Measurements from ENCODE around the gene CENPM. TPM values are rescaled to one million over a fixed set of nuclear protein-coding genes. Genes with fewer than 3 reads are reported as not detected.

Gene CENPM
- polyA plus RNA-seq, 1 of the 3 experiments (the other 2 are of a cell fraction), result 15.6 TPM

DNA sequence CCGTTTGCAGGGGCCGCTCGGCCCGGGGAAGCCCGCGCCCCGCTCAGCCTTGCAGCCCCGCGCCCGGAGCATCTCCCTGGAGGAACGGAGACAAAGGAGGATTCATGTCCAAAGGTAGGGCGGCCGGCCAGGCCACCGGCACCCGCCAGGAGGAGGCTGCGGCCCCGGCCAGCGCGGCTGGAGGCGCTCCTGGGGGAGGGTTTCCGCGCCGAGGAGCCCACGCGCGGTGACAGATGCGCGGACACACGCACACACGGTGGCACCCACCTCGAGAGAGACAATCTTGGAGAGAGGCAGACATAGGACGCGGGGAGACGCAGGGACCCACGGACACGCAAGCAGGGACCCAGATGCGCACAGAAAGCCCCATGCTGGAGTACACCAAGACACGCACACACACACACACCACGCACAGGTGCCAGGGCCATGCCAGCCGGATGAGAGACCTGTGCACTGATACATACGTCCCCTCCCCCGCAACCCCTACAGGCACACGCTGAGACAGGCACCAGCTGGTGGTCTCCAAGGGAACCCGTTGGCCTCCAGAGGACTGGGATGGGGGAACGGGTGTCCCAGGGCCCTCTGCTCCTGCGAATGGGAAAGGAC, 30.1 kb upstream of the CENPM start (continued):
- TF ChIP-seq, protein P1, sequence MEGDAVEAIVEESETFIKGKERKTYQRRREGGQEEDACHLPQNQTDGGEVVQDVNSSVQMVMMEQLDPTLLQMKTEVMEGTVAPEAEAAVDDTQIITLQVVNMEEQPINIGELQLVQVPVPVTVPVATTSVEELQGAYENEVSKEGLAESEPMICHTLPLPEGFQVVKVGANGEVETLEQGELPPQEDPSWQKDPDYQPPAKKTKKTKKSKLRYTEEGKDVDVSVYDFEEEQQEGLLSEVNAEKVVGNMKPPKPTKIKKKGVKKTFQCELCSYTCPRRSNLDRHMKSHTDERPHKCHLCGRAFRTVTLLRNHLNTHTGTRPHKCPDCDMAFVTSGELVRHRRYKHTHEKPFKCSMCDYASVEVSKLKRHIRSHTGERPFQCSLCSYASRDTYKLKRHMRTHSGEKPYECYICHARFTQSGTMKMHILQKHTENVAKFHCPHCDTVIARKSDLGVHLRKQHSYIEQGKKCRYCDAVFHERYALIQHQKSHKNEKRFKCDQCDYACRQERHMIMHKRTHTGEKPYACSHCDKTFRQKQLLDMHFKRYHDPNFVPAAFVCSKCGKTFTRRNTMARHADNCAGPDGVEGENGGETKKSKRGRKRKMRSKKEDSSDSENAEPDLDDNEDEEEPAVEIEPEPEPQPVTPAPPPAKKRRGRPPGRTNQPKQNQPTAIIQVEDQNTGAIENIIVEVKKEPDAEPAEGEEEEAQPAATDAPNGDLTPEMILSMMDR (IDR thresholded peaks at IDR 0.05), result no peak
- TF ChIP-seq GATA2 (CRISPR knock-in tag; IDR thresholded peaks at IDR 0.05) (no peak), YY1 (IDR thresholded peaks at IDR 0.05; ENCODE audit: low read depth) (no peak)

DNA sequence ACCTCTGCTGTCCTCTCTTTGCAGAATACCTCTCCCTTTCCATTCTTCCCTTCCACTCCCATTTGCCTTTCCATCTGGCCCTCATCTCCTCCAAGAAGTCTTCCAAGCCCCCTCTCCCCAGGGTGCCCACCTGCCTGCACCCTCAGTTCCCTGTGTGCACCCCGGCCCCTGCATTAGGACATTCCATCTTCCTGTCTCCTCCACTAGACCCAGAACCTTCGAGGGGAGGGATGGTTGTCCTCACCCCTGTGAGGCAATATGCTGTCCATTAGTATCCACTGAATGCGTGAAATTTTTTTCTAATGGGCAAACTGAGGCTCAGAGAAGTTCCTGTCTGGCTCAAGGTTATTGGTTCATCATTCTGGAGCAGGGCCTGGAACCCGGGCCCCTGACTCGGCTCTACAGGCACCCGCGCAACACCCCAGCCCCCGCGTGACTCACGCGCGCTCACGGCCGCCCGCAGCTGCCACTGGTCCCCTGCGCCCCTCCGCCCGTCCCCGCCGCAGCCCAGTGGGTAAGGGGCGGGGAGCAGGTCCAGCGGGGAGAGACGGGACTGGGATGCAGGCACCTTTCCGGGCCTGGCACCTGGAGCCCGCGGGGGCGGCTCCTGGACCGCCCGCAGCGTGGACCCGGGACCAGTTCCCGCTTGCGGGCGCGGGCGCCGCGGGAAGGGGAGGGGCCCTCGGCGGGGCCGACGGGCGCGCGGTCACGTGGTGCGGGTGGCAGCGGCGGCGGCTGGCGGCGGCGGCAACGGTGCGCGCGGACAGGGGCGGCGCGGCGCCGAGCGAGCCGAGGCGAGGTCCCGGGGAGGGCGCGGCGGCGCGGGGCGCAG, 29.3 kb upstream of the CENPM start:
- Histone ChIP-seq H4K20me1 (ENCODE audit: insufficient read depth) (no peaks in the 10 kb centered on the region), H3K27me3 (ENCODE audit: insufficient read depth) (no peaks in the 10 kb centered on the region), H3K9me2 (no peaks in the 10 kb centered on the region), H3K27ac (ENCODE audit: low read depth in 2 of 2, low read length in 1 of 2) (no peak overlapping the region; a peak in 1 of 4 replicates), H3K9me3 (no peaks in the 10 kb centered on the region), H2AFZ (ENCODE audit: low read depth) (no peak overlapping the region), H3K79me2 (ENCODE audit: insufficient read depth) (no peaks in the 10 kb centered on the region), H3K4me2 (peak overlapping the region; percentile 69; the same call in 1 of the 2 replicates), H3K9ac (no peak overlapping the region), H3K4me1 (ENCODE audit: control insufficient read depth in 1 of 2, insufficient read depth in 2 of 2, low read depth in 1 of 2, low read length in 1 of 2) (peaks cover 0 to 11% of the 10 kb centered on the region in 2 experiments; a peak in 1 of 4 replicates), H3K4me3 (ENCODE audit: low read depth in 2 of 2, low read length in 1 of 2) (peak overlapping the region; percentile 3 to 45; a peak in 3 of 4 replicates), H3K36me3 (replicated peaks in 1 of 2; ENCODE audit: control insufficient read depth in 1 of 2, insufficient read depth in 2 of 2, low read length in 1 of 2) (no peaks in the 10 kb centered on the region), H3F3A (replicated peaks; ENCODE audit: insufficient read depth) (no peaks in the 10 kb centered on the region)
- CTCF ChIA-PET, result interaction anchor here (0.6 kb wide), 1 partner anchor 76 kb away, joined by 3 read pairs; no protein-coding TSS in a partner anchor
- 33% methylated on average over 3 of the region's 72 CpGs for WGBS (ENCODE audit: low lambda C conversion rate)
- POLR2A ChIA-PET, result no interaction called here
- TF ChIP-seq, protein P2, sequence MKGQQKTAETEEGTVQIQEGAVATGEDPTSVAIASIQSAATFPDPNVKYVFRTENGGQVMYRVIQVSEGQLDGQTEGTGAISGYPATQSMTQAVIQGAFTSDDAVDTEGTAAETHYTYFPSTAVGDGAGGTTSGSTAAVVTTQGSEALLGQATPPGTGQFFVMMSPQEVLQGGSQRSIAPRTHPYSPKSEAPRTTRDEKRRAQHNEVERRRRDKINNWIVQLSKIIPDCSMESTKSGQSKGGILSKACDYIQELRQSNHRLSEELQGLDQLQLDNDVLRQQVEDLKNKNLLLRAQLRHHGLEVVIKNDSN (IDR thresholded peaks at IDR 0.05; ENCODE audit: borderline replicate concordance, low read depth), result peak; percentile 48; the same call in 1 of the 2 replicates
- TF ChIP-seq CHD2 (IDR thresholded peaks at IDR 0.05; ENCODE audit: low read length, partially characterized antibody), result no peak
- DNase-seq, result peak; percentile 84

DNA sequence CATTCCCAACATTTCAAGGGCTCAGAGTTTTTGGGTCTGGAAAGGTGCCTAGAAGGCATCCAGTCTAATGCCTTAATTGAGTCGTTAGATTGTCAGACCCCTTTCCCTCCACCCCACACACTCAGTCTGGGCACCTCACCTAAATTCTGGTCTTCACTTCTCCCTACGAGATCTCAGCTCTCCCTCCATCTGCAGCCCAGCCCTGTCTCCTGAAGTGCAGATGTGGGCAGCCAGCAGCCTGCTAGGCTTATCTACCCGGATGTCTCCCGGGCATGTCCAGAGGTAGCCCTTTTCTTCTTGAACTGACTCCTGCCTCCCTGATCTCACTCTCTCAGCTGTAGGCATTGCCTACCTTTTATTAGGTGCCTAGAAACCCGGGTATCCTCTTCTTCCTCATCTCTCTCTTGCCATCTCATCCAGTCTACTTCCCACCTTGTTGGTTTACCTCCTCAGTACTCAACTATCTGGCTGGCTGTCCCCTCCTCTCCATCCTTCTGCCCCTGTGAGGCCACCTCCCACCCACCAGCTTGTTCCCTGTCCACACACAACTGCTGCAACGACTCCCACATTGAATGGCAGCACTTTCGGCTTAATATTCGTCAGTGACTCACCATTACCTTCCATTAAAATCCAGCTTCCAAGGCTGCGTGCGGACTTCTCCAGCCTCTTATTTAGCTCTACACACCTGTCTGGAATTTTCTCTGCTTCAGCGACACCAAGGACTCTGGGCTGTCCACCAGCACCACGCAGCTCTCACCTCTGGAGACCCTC, 28.5 kb upstream of the CENPM start:
- H3K4me1 ChIP-seq (ENCODE audit: control insufficient read depth in 1 of 2, insufficient read depth in 2 of 2, low read depth in 1 of 2, low read length in 1 of 2), result peaks cover 0 to 11% of the 10 kb centered on the region in 2 experiments; a peak in 1 of 4 replicates
- ChIA-PET POLR2A (no interaction called here), CTCF (interaction anchor here (0.6 kb wide), 1 partner anchor 76 kb away, joined by 3 read pairs; no protein-coding TSS in a partner anchor)
- H3K27me3 ChIP-seq (ENCODE audit: insufficient read depth), result no peaks in the 10 kb centered on the region
- no peak overlapping the region for H3K4me3 ChIP-seq (ENCODE audit: low read depth in 2 of 2, low read length in 1 of 2)
- peak; percentile 47 for DNase-seq
- no peak overlapping the region for H3K4me2 ChIP-seq
- no peaks in the 10 kb centered on the region for H3K9me2 ChIP-seq
- no peaks in the 10 kb centered on the region for H3K9me3 ChIP-seq
- H3K79me2 ChIP-seq (ENCODE audit: insufficient read depth), result no peaks in the 10 kb centered on the region
- no peak overlapping the region for H3K9ac ChIP-seq
- H3K27ac ChIP-seq (ENCODE audit: low read depth in 2 of 2, low read length in 1 of 2), result no peak overlapping the region
- no peak overlapping the region for H2AFZ ChIP-seq (ENCODE audit: low read depth)
- H3F3A ChIP-seq (replicated peaks; ENCODE audit: insufficient read depth), result no peaks in the 10 kb centered on the region
- H4K20me1 ChIP-seq (ENCODE audit: insufficient read depth), result no peaks in the 10 kb centered on the region
- 64% methylated on average over 12 of the region's 12 CpGs for WGBS (ENCODE audit: low lambda C conversion rate)
- no peaks in the 10 kb centered on the region for H3K36me3 ChIP-seq (replicated peaks in 1 of 2; ENCODE audit: control insufficient read depth in 1 of 2, insufficient read depth in 2 of 2, low read length in 1 of 2)
- TF ChIP-seq GATA2 (CRISPR knock-in tag; IDR thresholded peaks at IDR 0.05) (no peak), EP300 (IDR thresholded peaks at IDR 0.05; ENCODE audit: borderline replicate concordance in 1 of 2, low read depth in 1 of 2, low read length in 1 of 2) (no peak), GABPA (IDR thresholded peaks at IDR 0.05; ENCODE audit: low read depth) (no peak), JUND (IDR thresholded peaks at IDR 0.05) (no peak), POLR2AphosphoS5 (IDR thresholded peaks at IDR 0.05; ENCODE audit: low read depth, low read length) (no peak), TAF1 (IDR thresholded peaks at IDR 0.05; ENCODE audit: borderline replicate concordance, low read depth, low read length) (no peak), FOSL2 (IDR thresholded peaks at IDR 0.05; ENCODE audit: borderline replicate concordance, low read depth) (no peak), TEAD4 (IDR thresholded peaks at IDR 0.05; ENCODE audit: borderline replicate concordance, insufficient read depth) (no peak), ELF1 (IDR thresholded peaks at IDR 0.05) (no peak), RCOR1 (IDR thresholded peaks at IDR 0.05; ENCODE audit: low read length) (no peak)
- TF ChIP-seq, protein P3, sequence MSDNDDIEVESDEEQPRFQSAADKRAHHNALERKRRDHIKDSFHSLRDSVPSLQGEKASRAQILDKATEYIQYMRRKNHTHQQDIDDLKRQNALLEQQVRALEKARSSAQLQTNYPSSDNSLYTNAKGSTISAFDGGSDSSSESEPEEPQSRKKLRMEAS (IDR thresholded peaks at IDR 0.05; ENCODE audit: low read depth), result no peak
- TF ChIP-seq, protein P2 (IDR thresholded peaks at IDR 0.05; ENCODE audit: borderline replicate concordance, low read depth), result no peak
- TF ChIP-seq, protein P4, sequence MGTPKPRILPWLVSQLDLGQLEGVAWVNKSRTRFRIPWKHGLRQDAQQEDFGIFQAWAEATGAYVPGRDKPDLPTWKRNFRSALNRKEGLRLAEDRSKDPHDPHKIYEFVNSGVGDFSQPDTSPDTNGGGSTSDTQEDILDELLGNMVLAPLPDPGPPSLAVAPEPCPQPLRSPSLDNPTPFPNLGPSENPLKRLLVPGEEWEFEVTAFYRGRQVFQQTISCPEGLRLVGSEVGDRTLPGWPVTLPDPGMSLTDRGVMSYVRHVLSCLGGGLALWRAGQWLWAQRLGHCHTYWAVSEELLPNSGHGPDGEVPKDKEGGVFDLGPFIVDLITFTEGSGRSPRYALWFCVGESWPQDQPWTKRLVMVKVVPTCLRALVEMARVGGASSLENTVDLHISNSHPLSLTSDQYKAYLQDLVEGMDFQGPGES (IDR thresholded peaks at IDR 0.05; ENCODE audit: low read depth, low read length), result no peak
